A673 (cell line): ENCODE measurements around the gene PTBP1. TPM values are rescaled to one million over a fixed set of nuclear protein-coding genes. Genes with fewer than 3 reads are reported as not detected.

Experiments
- BruUV-seq: library from RNA; stranded (reverse); fragments of 400-500 nt; replicated peaks from 2 replicates; lab custom pipeline; 2021; lab: Mats Ljungman, UMichigan
- CTCF ChIA-PET: fragments of 300-600 bp; sonication (Branson Sonifier 250); formaldehyde crosslinking; loops from one replicate; lab custom pipeline; 2022; ENCODE audit warnings: antibody characterized with exemption; lab: Charles Lee
- POLR2A ChIA-PET: fragments of 300-600 bp; sonication (Branson Sonifier 250); formaldehyde crosslinking; loops from one replicate; lab custom pipeline; 2022; ENCODE audit warnings: antibody characterized with exemption; ENCODE audit not compliant: low non-redundant PET; lab: Charles Lee
- DNase-seq: peaks from one replicate; pipeline ENCODE4 v3.0.0-alpha.2; 2015; ENCODE audit warnings: low spot score
- H3K27ac ChIP-seq: fragments of 200-600 bp; sonication (generic); 2 replicates; pipeline ENCODE4 v1.5.1; 2016; ENCODE audit warnings: mixed run types, low read depth, mild to moderate bottlenecking, mixed read lengths, antibody characterized with exemption, low read length; ENCODE audit not compliant: poor library complexity, severe bottlenecking
- H3K27me3 ChIP-seq: fragments of 200-600 bp; sonication (generic); replicated peaks from 2 replicates; pipeline ENCODE4 v1.6.1; 2017; ENCODE audit warnings: mixed run types, low read depth, mild to moderate bottlenecking, mixed read lengths, antibody characterized with exemption, low read length; ENCODE audit not compliant: insufficient read depth, poor library complexity
- H3K36me3 ChIP-seq: fragments of 200-600 bp; sonication (generic); 2 replicates; pipeline ENCODE4 v1.6.1; 2016; ENCODE audit warnings: mixed run types, mild to moderate bottlenecking, mixed read lengths, antibody characterized with exemption, low read length; ENCODE audit not compliant: insufficient read depth, poor library complexity, severe bottlenecking
- H3K4me1 ChIP-seq: fragments of 200-600 bp; sonication (generic); 2 replicates; pipeline ENCODE4 v1.6.1; 2017; ENCODE audit warnings: mixed run types, mild to moderate bottlenecking, mixed read lengths, antibody characterized with exemption, low read length; ENCODE audit not compliant: insufficient read depth, poor library complexity, severe bottlenecking
- H3K4me3 ChIP-seq: fragments of 200-600 bp; sonication (generic); 2 replicates; pipeline ENCODE4 v1.5.1; 2016; ENCODE audit warnings: low read depth, mixed run types, mild to moderate bottlenecking, mixed read lengths, low read length; ENCODE audit not compliant: poor library complexity, severe bottlenecking
- H3K9me3 ChIP-seq: fragments of 200-600 bp; sonication (generic); 2 replicates; pipeline ENCODE4 v1.6.1; 2016; ENCODE audit warnings: mixed run types, low read depth, mild to moderate bottlenecking, mixed read lengths, antibody characterized with exemption, low read length; ENCODE audit not compliant: poor library complexity, severe bottlenecking
- EZH2 ChIP-seq: fragments of 200-600 bp; sonication (generic); IDR thresholded peaks from 2 replicates; pipeline ENCODE4 v1.6.1; 2017; ENCODE audit warnings: borderline replicate concordance, low read depth, mild to moderate bottlenecking, mixed read lengths, antibody characterized with exemption, low read length; ENCODE audit not compliant: poor library complexity, severe bottlenecking
- intact Hi-C: fragments of 100-400 bp; cut with micrococcal nuclease; formaldehyde crosslinking; loops from one replicate; pipeline ENCODE4 v1.10.0; 2022; ENCODE audit not compliant: unreplicated experiment
- total RNA-seq: library from RNA; stranded (reverse); gene quantifications from 2 replicates; pipeline ENCODE4 v1.2.3, GENCODE V29; 2021
- TF ChIP-seq, protein P1 (sequence below): fragments of 300-800, 200-600 bp; sonication (generic); conservative IDR thresholded peaks from 2 replicates; pipeline ENCODE4 v1.5.1; 2017; ENCODE audit warnings: low read depth, mild to moderate bottlenecking, antibody characterized with exemption, low read length, moderate library complexity, mixed read lengths

Gene PTBP1
- total RNA-seq, 1 experiment from 2014 or later, result 800 TPM

GRCh38 chr19:801861-802497 lies 4.7 kb downstream of the PTBP1 start:
- no peak for TF ChIP-seq EZH2
- BruUV-seq, result no TSS peak
- peaks cover 77% of the 10 kb centered on the region for H3K4me1 ChIP-seq
- no peaks in the 10 kb centered on the region for H3K9me3 ChIP-seq
- ChIA-PET CTCF (no interaction called here), POLR2A (no interaction called here)
- peak overlapping the region; percentile 64 for H3K27ac ChIP-seq
- H3K4me3 ChIP-seq, result peak overlapping the region; percentile 99
- no peak for DNase-seq
- no peaks in the 10 kb centered on the region for H3K27me3 ChIP-seq
- H3K36me3 ChIP-seq, result peaks cover 74% of the 10 kb centered on the region
- intact Hi-C loops, result no loop called here

GRCh38 chr19:802498-803098 lies 5.3 kb downstream of the PTBP1 start:
- CTCF ChIA-PET, result no interaction called here
- no peaks in the 10 kb centered on the region for H3K27me3 ChIP-seq
- H3K4me3 ChIP-seq, result peak overlapping the region; percentile 99
- H3K9me3 ChIP-seq, result no peaks in the 10 kb centered on the region
- intact Hi-C loops, result no loop called here
- POLR2A ChIA-PET, result no interaction called here
- no TSS peak for BruUV-seq
- peak overlapping the region; percentile 64 for H3K27ac ChIP-seq
- H3K4me1 ChIP-seq, result peaks cover 81% of the 10 kb centered on the region
- TF ChIP-seq, protein P1, sequence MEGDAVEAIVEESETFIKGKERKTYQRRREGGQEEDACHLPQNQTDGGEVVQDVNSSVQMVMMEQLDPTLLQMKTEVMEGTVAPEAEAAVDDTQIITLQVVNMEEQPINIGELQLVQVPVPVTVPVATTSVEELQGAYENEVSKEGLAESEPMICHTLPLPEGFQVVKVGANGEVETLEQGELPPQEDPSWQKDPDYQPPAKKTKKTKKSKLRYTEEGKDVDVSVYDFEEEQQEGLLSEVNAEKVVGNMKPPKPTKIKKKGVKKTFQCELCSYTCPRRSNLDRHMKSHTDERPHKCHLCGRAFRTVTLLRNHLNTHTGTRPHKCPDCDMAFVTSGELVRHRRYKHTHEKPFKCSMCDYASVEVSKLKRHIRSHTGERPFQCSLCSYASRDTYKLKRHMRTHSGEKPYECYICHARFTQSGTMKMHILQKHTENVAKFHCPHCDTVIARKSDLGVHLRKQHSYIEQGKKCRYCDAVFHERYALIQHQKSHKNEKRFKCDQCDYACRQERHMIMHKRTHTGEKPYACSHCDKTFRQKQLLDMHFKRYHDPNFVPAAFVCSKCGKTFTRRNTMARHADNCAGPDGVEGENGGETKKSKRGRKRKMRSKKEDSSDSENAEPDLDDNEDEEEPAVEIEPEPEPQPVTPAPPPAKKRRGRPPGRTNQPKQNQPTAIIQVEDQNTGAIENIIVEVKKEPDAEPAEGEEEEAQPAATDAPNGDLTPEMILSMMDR, result no peak
- no peak for TF ChIP-seq EZH2
- H3K36me3 ChIP-seq, result peaks cover 80% of the 10 kb centered on the region
- peak; percentile 72 for DNase-seq

DNA sequence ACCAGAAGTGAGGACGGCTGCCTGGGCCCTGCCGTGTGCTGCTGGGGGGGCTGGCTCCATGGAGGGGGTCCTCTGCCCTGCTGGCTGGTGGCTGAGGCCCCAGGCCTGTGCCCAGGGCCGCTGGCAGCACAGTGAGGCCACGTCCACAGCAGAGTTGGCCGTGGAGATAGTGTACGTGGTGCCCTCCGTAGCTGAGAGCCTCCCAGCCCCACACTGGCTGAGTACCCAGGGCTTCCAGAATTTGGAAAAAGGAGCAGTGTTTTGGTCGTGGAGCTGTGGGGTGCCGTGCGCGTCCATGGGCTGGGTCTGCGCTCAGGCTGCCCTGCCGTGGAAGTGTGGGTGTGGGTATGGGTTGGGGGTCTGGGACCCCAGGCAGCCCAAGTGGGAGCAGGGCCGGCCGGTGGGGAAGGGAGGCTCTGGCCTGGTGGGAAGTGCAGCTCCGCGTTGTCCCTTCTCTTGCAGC lies 5.9 kb downstream of the PTBP1 start:
- DNase-seq, result no peak
- no peaks in the 10 kb centered on the region for H3K9me3 ChIP-seq
- peaks cover 81% of the 10 kb centered on the region for H3K4me1 ChIP-seq
- CTCF ChIA-PET, result no interaction called here
- H3K27me3 ChIP-seq, result no peaks in the 10 kb centered on the region
- intact Hi-C loops, result no loop called here
- TF ChIP-seq, protein P1, result no peak
- TF ChIP-seq EZH2, result no peak
- H3K27ac ChIP-seq, result peak overlapping the region; percentile 64
- no peak overlapping the region for H3K4me3 ChIP-seq
- POLR2A ChIA-PET, result no interaction called here
- H3K36me3 ChIP-seq, result peaks cover 84% of the 10 kb centered on the region
- no TSS peak for BruUV-seq
